ENCODE results near the gene CD200.
"Not testable (repeated sequence)": the region's sequence is repeated elsewhere in the genome, so short reads cannot be mapped to it uniquely, and the experiment has no call there.

- TF ChIP-seq MXD4 (CRISPR knock-in tag; IDR thresholded peaks at IDR 0.05; ENCODE audit: borderline replicate concordance); CTCF (IDR thresholded peaks at IDR 0.05); CBFB (CRISPR knock-in tag; IDR thresholded peaks at IDR 0.05; ENCODE audit: low read depth); FOXJ3 (CRISPR knock-in tag; IDR thresholded peaks at IDR 0.05; ENCODE audit: borderline replicate concordance); E2F1 (CRISPR knock-in tag; IDR thresholded peaks at IDR 0.05); ATF3 (CRISPR knock-in tag; conservative IDR thresholded peaks at IDR 0.05); HMGXB4 (CRISPR knock-in tag; IDR thresholded peaks at IDR 0.05); NR2C2 (CRISPR knock-in tag; IDR thresholded peaks at IDR 0.05); ARID4B (CRISPR knock-in tag; IDR thresholded peaks at IDR 0.05; ENCODE audit: borderline replicate concordance); MAX (CRISPR knock-in tag; IDR thresholded peaks at IDR 0.05); FOXP4 (CRISPR knock-in tag; IDR thresholded peaks at IDR 0.05): not testable (repeated sequence)
These were observed 66.6 kb downstream of the CD200 start for GRCh38 chr3:112399554-112399953.

All from WTC11 (cell line).